WTC11 (cell line): Measurements from ENCODE around the gene NUDT8.

Source experiments
- CREB1 ChIP-seq: sonication (generic); formaldehyde crosslinking; IDR thresholded peaks from 2 replicates; pipeline ENCODE4 v1.8.0; 2023; ENCODE audit warnings: mild to moderate bottlenecking, missing genetic modification reagents
- CTCF ChIP-seq: fragments of 200-600 bp; IDR thresholded peaks from 2 replicates; pipeline ENCODE4 v1.8.0; 2022; ENCODE audit warnings: antibody characterized with exemption
- E2F4 ChIP-seq: sonication (generic); formaldehyde crosslinking; IDR thresholded peaks from 2 replicates; pipeline ENCODE4 v1.8.1; 2022; ENCODE audit warnings: low read depth, mild to moderate bottlenecking, moderate library complexity, missing genetic modification reagents, borderline replicate concordance
- ELF4 ChIP-seq: sonication (generic); formaldehyde crosslinking; IDR thresholded peaks from 2 replicates; pipeline ENCODE4 v1.8.1; 2022; ENCODE audit warnings: low read depth, mild to moderate bottlenecking, moderate library complexity, missing genetic modification reagents
- ESRRA ChIP-seq: sonication (generic); formaldehyde crosslinking; IDR thresholded peaks from 2 replicates; pipeline ENCODE4 v1.8.1; 2022; ENCODE audit warnings: mild to moderate bottlenecking, missing genetic modification reagents, borderline replicate concordance
- FOXJ3 ChIP-seq: sonication (generic); formaldehyde crosslinking; IDR thresholded peaks from 2 replicates; pipeline ENCODE4 v1.9.0; 2021; ENCODE audit warnings: missing genetic modification reagents, mild to moderate bottlenecking, borderline replicate concordance
- IRF1 ChIP-seq: sonication (generic); formaldehyde crosslinking; IDR thresholded peaks from 2 replicates; pipeline ENCODE4 v1.8.0; 2023; ENCODE audit warnings: missing genetic modification reagents
- NFYB ChIP-seq: sonication (generic); formaldehyde crosslinking; conservative IDR thresholded peaks from 2 replicates; pipeline ENCODE4 v1.8.0; 2022; ENCODE audit warnings: low read depth, missing genetic modification reagents
- PREB ChIP-seq: sonication (generic); formaldehyde crosslinking; IDR thresholded peaks from 2 replicates; pipeline ENCODE4 v1.8.1; 2022; ENCODE audit warnings: mild to moderate bottlenecking, missing genetic modification reagents, moderate library complexity, borderline replicate concordance
- USF2 ChIP-seq: sonication (generic); formaldehyde crosslinking; IDR thresholded peaks from 2 replicates; pipeline ENCODE4 v1.8.1; 2023; ENCODE audit warnings: mild to moderate bottlenecking, missing genetic modification reagents, moderate library complexity
- ZNF232 ChIP-seq: sonication (generic); formaldehyde crosslinking; IDR thresholded peaks from 2 replicates; pipeline ENCODE4 v1.8.0; 2022; ENCODE audit warnings: mild to moderate bottlenecking, missing genetic modification reagents
- ZNF281 ChIP-seq: sonication (generic); formaldehyde crosslinking; IDR thresholded peaks from 2 replicates; pipeline ENCODE4 v1.8.0; 2023; ENCODE audit warnings: mild to moderate bottlenecking, missing genetic modification reagents

GRCh38 chr11:67631853-67632174 lies 2.1 kb upstream of the NUDT8 start:
- no peak for TF ChIP-seq CTCF
- no peak for TF ChIP-seq PREB (CRISPR knock-in tag)
- no peak for TF ChIP-seq ELF4 (CRISPR knock-in tag)
- TF ChIP-seq ZNF232: no peak
- no peak for TF ChIP-seq USF2
- no peak for TF ChIP-seq CREB1 (CRISPR knock-in tag)
- TF ChIP-seq ESRRA: no peak
- no peak for TF ChIP-seq FOXJ3
- no peak for TF ChIP-seq IRF1 (CRISPR knock-in tag)
- no peak for TF ChIP-seq NFYB (CRISPR knock-in tag)
- TF ChIP-seq E2F4: no peak
- no peak for TF ChIP-seq ZNF281 (CRISPR knock-in tag)
